Spleen (tissue), 11 donors: ENCODE data around the gene ALAD. TPM values are rescaled to one million over a fixed set of nuclear protein-coding genes. Genes with fewer than 3 reads are reported as not detected.

Source experiments
- DNase-seq: peaks from one replicate; pipeline ENCODE4 v3.0.0-alpha.2; 2020
- H3K27ac ChIP-seq, 8 donors: fragments of 200-600 bp; sonication (generic) in 7 of 8; 1 replicate in 4 of 8; 2 replicates in 4 of 8; pipeline versions ENCODE4 v1.5.0 to v1.8.0; 2016 to 2021; ENCODE audit warnings: inconsistent platforms in 4 of 8, mild to moderate bottlenecking in 4 of 8, moderate library complexity in 1 of 8
- H3K27me3 ChIP-seq, 7 donors: fragments of 200-600 bp; sonication (generic) in 6 of 7; replicated peaks in 1 of 7; 1 replicate in 4 of 7; 2 replicates in 3 of 7; pipeline versions ENCODE4 v1.5.0 to v1.8.0; 2016 to 2021; ENCODE audit warnings: inconsistent platforms in 3 of 7, mild to moderate bottlenecking in 1 of 7
- H3K36me3 ChIP-seq, 6 donors: fragments of 200-600 bp; sonication (generic) in 5 of 6; 1 replicate in 4 of 6; 2 replicates in 2 of 6; pipeline versions ENCODE4 v1.5.0 to v1.8.0; 2016 to 2021; ENCODE audit warnings: inconsistent platforms in 2 of 6
- H3K4me1 ChIP-seq, 6 donors: fragments of 200-600 bp; sonication (generic) in 5 of 6; 1 replicate in 3 of 6; 2 replicates in 3 of 6; pipeline versions ENCODE4 v1.5.0 to v1.8.0; 2016 to 2021; ENCODE audit warnings: inconsistent platforms in 3 of 6
- H3K4me3 ChIP-seq, 8 donors: fragments of 200-600 bp; sonication (generic) in 7 of 8; 1 replicate in 4 of 8; 2 replicates in 4 of 8; pipeline versions ENCODE4 v1.5.0 to v1.8.0; 2016 to 2021; ENCODE audit warnings: inconsistent platforms in 4 of 8, mild to moderate bottlenecking in 4 of 8, moderate library complexity in 2 of 8
- H3K9me3 ChIP-seq, 8 donors: fragments of 200-600 bp; sonication (generic) in 7 of 8; 1 replicate in 4 of 8; 2 replicates in 4 of 8; pipeline versions ENCODE4 v1.5.0 to v1.8.0; 2016 to 2021; ENCODE audit warnings: inconsistent platforms in 4 of 8
- POLR2A ChIP-seq, 3 donors: fragments of 450-650 bp; IDR thresholded peaks; one replicate each; pipeline ENCODE4 v1.5.1; 2017; ENCODE audit warnings: antibody characterized with exemption in 3 of 3, mild to moderate bottlenecking in 1 of 3
- POLR2AphosphoS5 ChIP-seq, 3 donors: sonication (generic); formaldehyde crosslinking; IDR thresholded peaks; one replicate each; pipeline ENCODE4 v1.5.1; 2017; ENCODE audit warnings: antibody characterized with exemption in 3 of 3
- WGBS, 5 donors: extraction: QIAGEN DNeasy Blood & Tissue Kit in 3 of 5; methylation state at CpG; one replicate each; pipeline versions ENCODE4 v1.1.5 to v1.1.7; 2013 to 2018; 5-methylcytosine and 5-hydroxymethylcytosine counted together
- intact Hi-C: fragments of 100-400 bp; cut with DNase I; formaldehyde crosslinking; loops from one replicate; pipeline ENCODE4 v1.15.0; 2023; ENCODE audit warnings: low total_unique reads
- polyA plus RNA-seq, 3 donors: library from polyadenylated mRNA; stranded (reverse); fragments of 200-250 nt; gene quantifications; one replicate each; pipeline ENCODE4 v1.2.1, GENCODE V29; 2013
- total RNA-seq, 7 donors: library from RNA; depleted of rRNA in 3 of 7; stranded (reverse); fragments of >200 nt in 3 of 7; fragmentation: NEBNext Ultra II Directional in 4 of 7; extraction: Animal tissue kit (Norgen Biotek cat#: 25700) in 4 of 7; gene quantifications; one replicate each; pipeline versions ENCODE4 v1.1.0 to v1.2.1, GENCODE V29; 2016 to 2021
- TF ChIP-seq, protein P1 (sequence below), 11 experiments: fragments of 200-600 bp in 7 of 11; fragments of 450-650 bp in 4 of 11; sonication (generic) in 4 of 11; IDR thresholded peaks in 8 of 11; conservative IDR thresholded peaks in 3 of 11; 1 replicate in 7 of 11; 2 replicates in 4 of 11; pipeline versions ENCODE4 v1.4.0 to v1.8.0; 2016 to 2021; ENCODE audit warnings: antibody characterized with exemption in 11 of 11, inconsistent platforms in 4 of 11, mild to moderate bottlenecking in 1 of 11
- donor health status: healthy with polysubstance abuse.
- donor health status: DM: no; HTN: no; CAD: no; lungs with moderate emphysema.
- donor health status: DM: no; HTN: no; CAD: no.
- donor health status: Bipolar disorder and iron deficiency.
- donor health status: healthy.
- donor health status: DM: no; HTN: no; CAD: no.
- donor health status: DM: yes; HTN: yes; CAD: no.

The ALAD gene
- total and polyA plus RNA-seq, 10 donors = 14.4 to 31.1 (median 25.5) TPM

DNA sequence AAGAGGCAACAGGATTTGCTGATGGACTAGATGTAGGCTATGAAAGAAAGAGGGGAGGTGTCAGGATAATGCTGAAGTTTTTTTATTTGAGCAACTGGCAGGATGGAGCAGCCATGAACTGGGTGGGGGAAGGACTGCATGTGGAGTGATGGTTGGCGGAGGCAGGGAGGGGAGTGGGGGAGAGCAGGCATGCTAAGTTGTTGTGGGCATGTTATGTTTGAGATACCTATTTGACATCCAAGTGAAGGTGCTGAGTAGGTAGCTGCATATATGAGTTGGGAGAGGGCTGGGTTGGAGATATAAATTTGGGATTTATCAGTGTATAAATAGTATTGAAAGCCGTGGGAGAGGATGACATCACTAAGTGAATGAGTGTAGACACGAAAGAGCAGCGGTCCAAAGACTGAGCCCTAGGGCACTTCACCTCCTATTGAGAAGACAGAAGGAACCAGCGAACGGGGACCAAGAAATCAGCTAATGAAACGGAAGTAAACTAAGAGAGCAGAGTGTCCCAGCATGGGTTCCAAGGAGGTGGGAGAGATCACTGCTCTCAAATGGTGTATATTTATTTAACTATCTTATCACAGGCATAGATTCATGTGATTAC is 44.3 kb downstream of the ALAD start:
- H3K27ac ChIP-seq = no peak overlapping the region
- intact Hi-C loops = no loop called here
- H3K4me3 ChIP-seq = no peak overlapping the region
- no peaks in the 10 kb centered on the region for H3K4me1 ChIP-seq
- WGBS, 5 donors = 83 to 88% (median 86%) methylated on average over 7 of the region's 7 CpGs
- H3K27me3 ChIP-seq = no peaks in the 10 kb centered on the region
- DNase-seq = no peak
- TF ChIP-seq POLR2A (IDR thresholded peaks at IDR 0.05) = no peak
- TF ChIP-seq, protein P1, sequence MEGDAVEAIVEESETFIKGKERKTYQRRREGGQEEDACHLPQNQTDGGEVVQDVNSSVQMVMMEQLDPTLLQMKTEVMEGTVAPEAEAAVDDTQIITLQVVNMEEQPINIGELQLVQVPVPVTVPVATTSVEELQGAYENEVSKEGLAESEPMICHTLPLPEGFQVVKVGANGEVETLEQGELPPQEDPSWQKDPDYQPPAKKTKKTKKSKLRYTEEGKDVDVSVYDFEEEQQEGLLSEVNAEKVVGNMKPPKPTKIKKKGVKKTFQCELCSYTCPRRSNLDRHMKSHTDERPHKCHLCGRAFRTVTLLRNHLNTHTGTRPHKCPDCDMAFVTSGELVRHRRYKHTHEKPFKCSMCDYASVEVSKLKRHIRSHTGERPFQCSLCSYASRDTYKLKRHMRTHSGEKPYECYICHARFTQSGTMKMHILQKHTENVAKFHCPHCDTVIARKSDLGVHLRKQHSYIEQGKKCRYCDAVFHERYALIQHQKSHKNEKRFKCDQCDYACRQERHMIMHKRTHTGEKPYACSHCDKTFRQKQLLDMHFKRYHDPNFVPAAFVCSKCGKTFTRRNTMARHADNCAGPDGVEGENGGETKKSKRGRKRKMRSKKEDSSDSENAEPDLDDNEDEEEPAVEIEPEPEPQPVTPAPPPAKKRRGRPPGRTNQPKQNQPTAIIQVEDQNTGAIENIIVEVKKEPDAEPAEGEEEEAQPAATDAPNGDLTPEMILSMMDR (IDR thresholded peaks at IDR 0.05 in 8 of 11, conservative IDR thresholded peaks at IDR 0.05 in 3 of 11) = no peak
- H3K9me3 ChIP-seq = no peaks in the 10 kb centered on the region
- no peaks in the 10 kb centered on the region for H3K36me3 ChIP-seq

DNA sequence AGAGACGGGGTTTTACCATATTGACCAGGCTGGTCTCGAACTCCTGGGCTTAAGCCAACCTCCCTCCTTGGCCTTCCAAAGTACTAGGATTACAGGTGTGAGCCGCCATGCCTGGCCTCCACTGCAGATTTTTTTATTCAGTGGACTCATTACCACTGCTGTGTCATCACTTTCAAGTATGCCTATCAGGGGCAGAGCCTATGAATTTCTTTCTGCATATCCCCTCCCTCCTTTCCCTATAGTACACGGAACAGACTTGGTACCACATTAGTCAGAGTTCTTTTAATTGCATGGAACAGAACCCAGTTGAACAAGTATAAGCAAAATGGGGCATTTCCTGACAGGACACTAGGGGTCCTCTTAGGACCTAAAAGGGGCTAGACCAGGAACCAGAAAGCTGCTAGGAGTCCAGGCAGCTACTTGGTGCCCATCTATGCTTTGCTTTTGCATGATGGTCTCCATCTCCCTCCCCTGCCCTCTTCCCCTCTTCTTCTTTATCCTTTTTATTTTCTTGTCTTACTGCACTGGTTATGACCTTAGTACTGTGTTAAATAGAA is 46.0 kb downstream of the ALAD start:
- H3K4me1 ChIP-seq = peaks cover 4 to 15% (median 13%) of the 10 kb centered on the region in 6 donors
- no peaks in the 10 kb centered on the region for H3K9me3 ChIP-seq
- TF ChIP-seq POLR2AphosphoS5 (IDR thresholded peaks at IDR 0.05) = no peak
- no peak for TF ChIP-seq POLR2A (IDR thresholded peaks at IDR 0.05)
- TF ChIP-seq, protein P1 (IDR thresholded peaks at IDR 0.05 in 8 of 11, conservative IDR thresholded peaks at IDR 0.05 in 3 of 11) = no peak
- H3K27ac ChIP-seq = no peak overlapping the region
- 85 to 90% (median 88%) methylated on average over 4 of the region's 4 CpGs for WGBS, 5 donors
- H3K36me3 ChIP-seq = no peaks in the 10 kb centered on the region
- peaks cover 0 to 17% (median 3%) of the 10 kb centered on the region in 7 donors for H3K27me3 ChIP-seq
- DNase-seq = no peak
- intact Hi-C loops = no loop called here
- H3K4me3 ChIP-seq = no peak overlapping the region

DNA sequence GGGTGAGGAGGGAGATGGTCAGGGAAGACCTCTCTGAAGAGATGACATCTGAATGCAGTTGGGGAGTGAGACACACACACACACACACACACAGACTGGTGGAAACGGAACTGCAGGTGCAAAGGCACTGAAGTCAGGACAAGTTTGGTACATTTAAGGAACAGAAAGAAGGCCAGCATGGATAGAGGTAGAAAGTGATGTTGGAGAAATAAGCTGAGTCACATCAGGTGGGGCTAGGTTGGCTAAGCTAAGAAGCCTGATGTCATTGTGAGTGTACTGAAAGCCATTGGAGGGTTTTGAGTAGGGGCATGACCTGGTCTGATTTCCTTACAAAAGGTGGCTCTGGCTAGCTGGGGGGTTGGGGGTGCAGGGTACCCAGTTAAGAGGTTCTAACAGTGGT is 48.7 kb downstream of the ALAD start:
- WGBS, 5 donors = 50 to 76% (median 62%) methylated on average over 1 of the region's 1 CpG
- H3K36me3 ChIP-seq = no peaks in the 10 kb centered on the region
- intact Hi-C loops = no loop called here
- TF ChIP-seq POLR2AphosphoS5 (IDR thresholded peaks at IDR 0.05) (no peak), POLR2A (IDR thresholded peaks at IDR 0.05) (no peak)
- TF ChIP-seq, protein P1 (IDR thresholded peaks at IDR 0.05 in 8 of 11, conservative IDR thresholded peaks at IDR 0.05 in 3 of 11) = no peak
- no peak overlapping the region for H3K4me3 ChIP-seq
- peaks cover 10 to 27% (median 23%) of the 10 kb centered on the region in 6 donors for H3K4me1 ChIP-seq
- no peaks in the 10 kb centered on the region for H3K9me3 ChIP-seq
- no peak overlapping the region for H3K27ac ChIP-seq
- DNase-seq = no peak
- peaks cover 0 to 31% (median 10%) of the 10 kb centered on the region in 7 donors for H3K27me3 ChIP-seq

DNA sequence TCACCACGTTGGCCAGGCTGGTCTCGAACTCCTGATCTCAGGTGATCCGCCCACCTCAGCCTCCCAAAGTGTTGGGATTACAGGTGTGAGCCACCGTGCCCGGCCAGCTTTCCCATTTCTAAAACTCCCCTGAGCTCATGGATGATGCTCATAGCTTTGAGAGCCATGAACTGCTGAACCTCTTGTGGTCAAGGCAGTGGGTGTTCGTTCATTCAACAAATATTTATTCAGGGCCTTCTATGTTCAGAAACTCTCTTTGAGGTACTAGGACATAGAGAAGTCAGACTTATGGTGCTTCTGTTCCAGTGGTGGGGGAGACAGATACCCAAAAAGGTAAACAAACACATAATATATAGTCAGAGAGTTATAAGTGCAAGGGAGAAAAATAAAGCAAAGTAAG is 49.1 kb downstream of the ALAD start:
- intact Hi-C loops = no loop called here
- 85 to 98% (median 88%) methylated on average over 6 of the region's 6 CpGs for WGBS, 5 donors
- no peak for DNase-seq
- peaks cover 0 to 31% (median 10%) of the 10 kb centered on the region in 7 donors for H3K27me3 ChIP-seq
- H3K4me1 ChIP-seq = peaks cover 10 to 27% (median 23%) of the 10 kb centered on the region in 6 donors
- H3K4me3 ChIP-seq = no peak overlapping the region
- no peak overlapping the region for H3K27ac ChIP-seq
- no peaks in the 10 kb centered on the region for H3K9me3 ChIP-seq
- H3K36me3 ChIP-seq = no peaks in the 10 kb centered on the region
- no peak for TF ChIP-seq POLR2AphosphoS5 (IDR thresholded peaks at IDR 0.05)
- TF ChIP-seq, protein P1 (IDR thresholded peaks at IDR 0.05 in 8 of 11, conservative IDR thresholded peaks at IDR 0.05 in 3 of 11) = no peak
- no peak for TF ChIP-seq POLR2A (IDR thresholded peaks at IDR 0.05)
